Neutrophil (primary cell): ENCODE results near the gene APP.

ENCODE experiments used
- H3K27ac ChIP-seq: fragments of 200-600 bp; sonication (generic); 2 replicates; pipeline ENCODE4 v1.5.1; 2016; ENCODE audit warnings: mild to moderate bottlenecking, moderate library complexity
- H3K27me3 ChIP-seq: fragments of 200-600 bp; sonication (generic); 2 replicates; pipeline ENCODE4 v1.6.0; 2016; ENCODE audit warnings: mild to moderate bottlenecking
- H3K36me3 ChIP-seq: fragments of 200-600 bp; sonication (generic); 2 replicates; pipeline ENCODE4 v1.5.1; 2017
- H3K4me1 ChIP-seq, 2 experiments: fragments of 200-600 bp in 1 of 2; sonication (generic) in 1 of 2; 1 replicate in 1 of 2; 2 replicates in 1 of 2; pipeline versions ENCODE4 v1.5.1 to v1.6.1; 2013 to 2016; ENCODE audit warnings: low read depth in 1 of 2, low read length in 1 of 2, mild to moderate bottlenecking in 1 of 2, moderate library complexity in 1 of 2; ENCODE audit not compliant: control insufficient read depth in 1 of 2, insufficient read depth in 1 of 2
- H3K4me3 ChIP-seq, 2 experiments: fragments of 200-600 bp in 1 of 2; sonication (generic) in 1 of 2; 1 replicate in 1 of 2; 2 replicates in 1 of 2; pipeline ENCODE4 v1.5.1; 2013 to 2016; ENCODE audit warnings: low read depth in 1 of 2, low read length in 1 of 2, mild to moderate bottlenecking in 1 of 2, moderate library complexity in 1 of 2
- H3K9me3 ChIP-seq: fragments of 200-600 bp; sonication (generic); 2 replicates; pipeline ENCODE4 v1.5.1; 2016
- TF ChIP-seq, protein P1 (sequence below): fragments of 200-600 bp; sonication (generic); IDR thresholded peaks from 2 replicates; pipeline ENCODE4 v1.5.1; 2016; ENCODE audit warnings: antibody characterized with exemption

The APP gene

GRCh38 chr21:26043891-26044290 lies 126.7 kb downstream of the APP start:
- TF ChIP-seq, protein P1, sequence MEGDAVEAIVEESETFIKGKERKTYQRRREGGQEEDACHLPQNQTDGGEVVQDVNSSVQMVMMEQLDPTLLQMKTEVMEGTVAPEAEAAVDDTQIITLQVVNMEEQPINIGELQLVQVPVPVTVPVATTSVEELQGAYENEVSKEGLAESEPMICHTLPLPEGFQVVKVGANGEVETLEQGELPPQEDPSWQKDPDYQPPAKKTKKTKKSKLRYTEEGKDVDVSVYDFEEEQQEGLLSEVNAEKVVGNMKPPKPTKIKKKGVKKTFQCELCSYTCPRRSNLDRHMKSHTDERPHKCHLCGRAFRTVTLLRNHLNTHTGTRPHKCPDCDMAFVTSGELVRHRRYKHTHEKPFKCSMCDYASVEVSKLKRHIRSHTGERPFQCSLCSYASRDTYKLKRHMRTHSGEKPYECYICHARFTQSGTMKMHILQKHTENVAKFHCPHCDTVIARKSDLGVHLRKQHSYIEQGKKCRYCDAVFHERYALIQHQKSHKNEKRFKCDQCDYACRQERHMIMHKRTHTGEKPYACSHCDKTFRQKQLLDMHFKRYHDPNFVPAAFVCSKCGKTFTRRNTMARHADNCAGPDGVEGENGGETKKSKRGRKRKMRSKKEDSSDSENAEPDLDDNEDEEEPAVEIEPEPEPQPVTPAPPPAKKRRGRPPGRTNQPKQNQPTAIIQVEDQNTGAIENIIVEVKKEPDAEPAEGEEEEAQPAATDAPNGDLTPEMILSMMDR, result no peak
- H3K27me3 ChIP-seq, result no peaks in the 10 kb centered on the region

GRCh38 chr21:26042181-26042876 lies 128.2 kb downstream of the APP start:
- Histone ChIP-seq H3K36me3 (no peaks in the 10 kb centered on the region), H3K27ac (no peak overlapping the region), H3K4me1 (peaks cover 0 to 6% of the 10 kb centered on the region in 2 experiments), H3K9me3 (no peaks in the 10 kb centered on the region), H3K27me3 (no peaks in the 10 kb centered on the region), H3K4me3 (no peak overlapping the region)
- TF ChIP-seq, protein P1, result no peak

More at GRCh38 chr21:26043891-26044290, 126.7 kb downstream of the APP start:
- no peaks in the 10 kb centered on the region for H3K9me3 ChIP-seq
- no peaks in the 10 kb centered on the region for H3K36me3 ChIP-seq
- H3K27ac ChIP-seq, result no peak overlapping the region
- H3K4me1 ChIP-seq, result peaks cover 0 to 6% of the 10 kb centered on the region in 2 experiments
- no peak overlapping the region for H3K4me3 ChIP-seq

DNA sequence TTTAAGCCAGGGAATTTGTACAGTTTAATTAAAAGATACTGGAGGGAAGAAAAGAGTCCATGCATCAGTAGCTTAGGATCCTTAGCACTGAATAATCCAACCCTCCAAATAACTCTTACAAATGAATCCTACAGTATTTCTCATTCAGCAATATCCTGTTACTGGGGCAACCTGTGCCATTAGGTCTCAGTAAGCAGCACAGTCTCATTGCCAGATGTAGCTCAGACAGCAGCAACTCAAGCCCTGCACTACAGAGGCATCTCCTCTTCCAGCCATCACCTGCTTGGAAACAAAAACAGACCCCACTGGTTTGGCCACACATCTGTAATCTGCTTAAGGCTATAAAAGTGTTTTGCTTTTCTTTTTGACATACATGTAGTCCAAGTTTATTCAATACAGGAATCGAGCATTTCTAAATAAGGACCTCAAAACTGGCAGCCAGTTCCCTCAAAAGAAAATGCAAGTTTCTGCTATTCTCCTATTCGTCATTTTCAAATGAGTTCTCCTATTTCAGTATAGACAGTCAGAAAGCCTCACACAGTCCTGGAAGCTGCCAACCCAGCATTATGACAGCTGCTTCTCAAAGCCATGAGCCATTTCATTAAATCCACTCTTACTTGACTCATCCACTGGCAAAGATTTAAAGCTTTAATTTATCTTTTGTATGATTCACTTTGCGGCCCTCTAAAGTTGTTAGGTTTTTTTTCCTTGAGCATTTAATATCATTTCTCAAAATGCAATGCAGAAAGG lies 129.0 kb downstream of the APP start:
- H3K4me3 ChIP-seq, result no peak overlapping the region
- no peaks in the 10 kb centered on the region for H3K9me3 ChIP-seq
- TF ChIP-seq, protein P1, result no peak
- peaks cover 0 to 6% of the 10 kb centered on the region in 2 experiments for H3K4me1 ChIP-seq
- no peaks in the 10 kb centered on the region for H3K27me3 ChIP-seq
- H3K36me3 ChIP-seq, result no peaks in the 10 kb centered on the region
- H3K27ac ChIP-seq, result no peak overlapping the region

DNA sequence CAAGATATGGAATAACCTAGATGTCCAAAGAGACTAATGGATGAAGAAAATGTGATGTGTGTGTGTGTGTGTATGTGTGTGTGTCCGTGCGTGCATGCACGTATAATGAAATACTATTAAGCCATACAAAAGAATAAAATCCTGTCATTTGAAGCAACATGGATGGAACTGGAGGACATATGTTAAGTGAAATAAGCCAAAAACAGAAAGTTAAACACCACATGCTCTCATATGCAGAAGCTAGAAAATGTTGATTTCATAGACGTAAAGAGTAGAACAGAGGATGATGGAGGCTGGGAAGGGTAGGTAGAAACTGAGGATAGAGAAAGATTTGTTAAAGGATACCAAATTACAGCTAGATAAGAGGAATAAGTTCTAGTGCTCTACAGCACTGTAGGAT lies 133.7 kb downstream of the APP start:
- H3K27ac ChIP-seq, result no peak overlapping the region
- TF ChIP-seq, protein P1, result no peak
- peaks cover 0 to 6% of the 10 kb centered on the region in 2 experiments for H3K4me1 ChIP-seq

GRCh38 chr21:26032263-26032662 lies 138.3 kb downstream of the APP start:
- no peaks in the 10 kb centered on the region for H3K4me1 ChIP-seq
- TF ChIP-seq, protein P1, result no peak
- H3K4me3 ChIP-seq, result no peak overlapping the region
- H3K27ac ChIP-seq, result no peak overlapping the region
- no peaks in the 10 kb centered on the region for H3K9me3 ChIP-seq
- no peaks in the 10 kb centered on the region for H3K36me3 ChIP-seq
- no peaks in the 10 kb centered on the region for H3K27me3 ChIP-seq

More for the DNA sequence above, 133.7 kb downstream of the APP start:
- H3K4me3 ChIP-seq, result no peak overlapping the region
- H3K9me3 ChIP-seq, result no peaks in the 10 kb centered on the region
- H3K27me3 ChIP-seq, result no peaks in the 10 kb centered on the region
- H3K36me3 ChIP-seq, result no peaks in the 10 kb centered on the region
